ENCODE data around the gene TUB.

- TF ChIP-seq EZH2 (IDR thresholded peaks at IDR 0.05; ENCODE audit: insufficient read depth, poor library complexity, severe bottlenecking), result no peak
- TF ChIP-seq EZH2phosphoT487 (IDR thresholded peaks at IDR 0.05; ENCODE audit: insufficient read depth, low read depth), result no peak
These were observed 16.1 kb downstream of the TUB start for GRCh38 chr11:8097062-8097461.
